Mesothelial cell of epicardium (in vitro differentiated cells): ENCODE measurements around the gene KBTBD12. TPM values are rescaled to one million over a fixed set of nuclear protein-coding genes. Genes with fewer than 3 reads are reported as not detected.

Source experiments
- DNase-seq, 2 experiments: peaks; one replicate each; pipeline ENCODE4 v3.0.0; 2021; ENCODE audit warnings: low spot score in 2 of 2; ENCODE audit not compliant: unreplicated experiment in 2 of 2
- H3K27ac Mint-ChIP-seq: 2 replicates; pipeline ENCODE4 v1.8.0; 2021; ENCODE audit warnings: mixed read lengths
- H3K27me3 Mint-ChIP-seq: 2 replicates; pipeline ENCODE4 v1.8.0; 2021; ENCODE audit warnings: low read depth, mixed read lengths
- H3K36me3 Mint-ChIP-seq: 2 replicates; pipeline ENCODE4 v1.8.0; 2021; ENCODE audit warnings: mixed read lengths
- H3K4me1 Mint-ChIP-seq: 2 replicates; pipeline ENCODE4 v1.8.0; 2021; ENCODE audit warnings: mixed read lengths
- H3K4me3 Mint-ChIP-seq: 2 replicates; pipeline ENCODE4 v1.8.0; 2021; ENCODE audit warnings: mild to moderate bottlenecking, moderate library complexity, mixed read lengths
- H3K9me3 Mint-ChIP-seq: 2 replicates; pipeline ENCODE4 v1.8.0; 2021; ENCODE audit warnings: mixed read lengths
- total RNA-seq: library from RNA; stranded (reverse); gene quantifications from 3 replicates; pipeline ENCODE4 v1.2.1, GENCODE V29; 2021
- TF ChIP-seq, protein P1 (sequence below): fragments of 200-600 bp; sonication (generic); IDR thresholded peaks from one replicate; pipeline ENCODE4 v1.5.0; 2021; ENCODE audit warnings: antibody characterized with exemption; ENCODE audit not compliant: unreplicated experiment

Gene KBTBD12
- total RNA-seq, 1 donor from 2014 or later: not detected

DNA sequence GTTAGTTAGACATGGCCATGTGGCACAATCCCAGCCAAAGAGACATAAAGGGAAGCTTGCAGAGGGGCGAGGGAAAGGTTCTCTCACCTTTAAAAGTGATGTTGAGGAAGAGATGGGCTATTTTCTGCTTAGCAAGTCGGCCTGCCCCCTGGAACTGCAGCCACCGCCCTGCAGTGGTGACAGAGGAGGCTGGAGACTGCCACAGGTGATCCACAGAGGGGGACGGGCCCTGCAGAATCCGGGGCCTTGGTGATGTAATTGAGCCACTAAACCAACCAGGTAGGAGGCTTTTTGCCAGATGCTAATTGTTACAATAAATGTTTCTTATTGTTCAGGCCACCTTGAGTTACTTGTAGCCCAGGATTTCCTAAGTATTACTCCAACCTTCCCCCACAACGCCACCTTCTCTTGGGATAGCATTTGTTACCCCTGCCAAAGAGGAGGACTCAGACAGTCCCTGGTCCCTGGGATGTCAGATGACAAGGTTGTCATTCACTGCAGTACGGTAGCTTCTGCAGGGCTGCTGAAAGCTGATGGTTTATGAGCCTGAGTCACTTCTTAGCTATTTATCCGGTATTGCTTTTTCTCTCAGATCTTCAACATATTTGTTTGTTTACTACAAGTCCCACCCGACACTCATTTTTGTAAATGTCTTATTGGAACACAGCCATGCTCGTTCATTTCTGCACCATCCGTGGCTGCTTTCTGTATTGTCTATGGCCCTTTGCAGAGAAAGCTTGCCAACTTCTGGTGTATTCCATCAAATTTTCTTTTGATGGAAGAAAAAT is 73.9 kb downstream of the KBTBD12 start:
- no peaks in the 10 kb centered on the region for H3K4me1 Mint-ChIP-seq
- peaks cover 14% of the 10 kb centered on the region for H3K27me3 Mint-ChIP-seq
- H3K4me3 Mint-ChIP-seq: no peak overlapping the region
- H3K27ac Mint-ChIP-seq: no peak overlapping the region
- no peak for DNase-seq
- no peaks in the 10 kb centered on the region for H3K36me3 Mint-ChIP-seq
- no peaks in the 10 kb centered on the region for H3K9me3 Mint-ChIP-seq
- TF ChIP-seq, protein P1, sequence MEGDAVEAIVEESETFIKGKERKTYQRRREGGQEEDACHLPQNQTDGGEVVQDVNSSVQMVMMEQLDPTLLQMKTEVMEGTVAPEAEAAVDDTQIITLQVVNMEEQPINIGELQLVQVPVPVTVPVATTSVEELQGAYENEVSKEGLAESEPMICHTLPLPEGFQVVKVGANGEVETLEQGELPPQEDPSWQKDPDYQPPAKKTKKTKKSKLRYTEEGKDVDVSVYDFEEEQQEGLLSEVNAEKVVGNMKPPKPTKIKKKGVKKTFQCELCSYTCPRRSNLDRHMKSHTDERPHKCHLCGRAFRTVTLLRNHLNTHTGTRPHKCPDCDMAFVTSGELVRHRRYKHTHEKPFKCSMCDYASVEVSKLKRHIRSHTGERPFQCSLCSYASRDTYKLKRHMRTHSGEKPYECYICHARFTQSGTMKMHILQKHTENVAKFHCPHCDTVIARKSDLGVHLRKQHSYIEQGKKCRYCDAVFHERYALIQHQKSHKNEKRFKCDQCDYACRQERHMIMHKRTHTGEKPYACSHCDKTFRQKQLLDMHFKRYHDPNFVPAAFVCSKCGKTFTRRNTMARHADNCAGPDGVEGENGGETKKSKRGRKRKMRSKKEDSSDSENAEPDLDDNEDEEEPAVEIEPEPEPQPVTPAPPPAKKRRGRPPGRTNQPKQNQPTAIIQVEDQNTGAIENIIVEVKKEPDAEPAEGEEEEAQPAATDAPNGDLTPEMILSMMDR: no peak

DNA sequence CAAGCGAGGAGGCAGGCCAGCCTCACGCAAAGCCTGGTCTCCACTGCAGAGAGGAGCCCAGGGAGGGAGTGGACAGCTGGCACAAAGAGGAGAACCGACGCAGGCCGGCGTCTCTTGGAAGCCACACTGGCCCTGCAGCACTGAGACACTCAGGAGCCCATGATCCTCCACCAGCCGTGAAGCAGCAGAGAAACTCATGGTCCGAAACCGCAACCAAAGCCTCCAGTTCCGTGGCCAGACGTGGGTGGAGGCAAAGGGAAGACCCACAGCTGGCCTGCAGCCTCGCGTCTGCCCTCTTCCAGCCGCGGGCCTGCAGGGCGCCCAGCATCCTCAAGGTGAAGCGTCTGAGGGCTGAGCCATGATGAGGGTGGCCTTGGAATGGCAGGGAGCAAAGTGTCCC is 75.0 kb downstream of the KBTBD12 start:
- Mint-ChIP-seq H3K9me3 (peaks cover 4% of the 10 kb centered on the region), H3K27ac (no peak overlapping the region), H3K27me3 (peaks cover 9% of the 10 kb centered on the region), H3K4me3 (no peak overlapping the region), H3K4me1 (no peaks in the 10 kb centered on the region), H3K36me3 (no peaks in the 10 kb centered on the region)
- TF ChIP-seq, protein P1: no peak
- DNase-seq: no peak

DNA sequence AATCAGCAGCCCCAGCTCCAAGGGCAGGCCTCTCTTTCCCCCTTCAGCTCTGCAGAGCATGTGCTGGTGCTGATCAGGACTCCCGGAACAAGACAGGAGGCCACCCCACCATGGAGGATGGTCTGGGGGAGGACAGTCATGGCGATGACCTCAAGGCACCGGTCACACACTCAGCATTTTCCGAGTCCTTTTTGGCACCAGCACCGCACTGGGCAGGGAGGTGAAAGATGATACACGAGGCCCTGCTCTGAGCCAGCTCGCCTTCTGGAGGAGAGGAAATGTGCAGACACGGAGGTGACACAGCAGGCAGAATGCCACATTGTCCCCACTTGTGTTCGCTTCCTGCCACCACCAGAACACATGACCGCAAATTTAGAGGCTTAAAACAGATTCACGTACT is 75.4 kb downstream of the KBTBD12 start:
- Mint-ChIP-seq H3K27me3 (peaks cover 9% of the 10 kb centered on the region), H3K9me3 (peaks cover 4% of the 10 kb centered on the region), H3K36me3 (no peaks in the 10 kb centered on the region), H3K27ac (no peak overlapping the region), H3K4me1 (no peaks in the 10 kb centered on the region), H3K4me3 (no peak overlapping the region)
- TF ChIP-seq, protein P1: no peak
- no peak for DNase-seq

- Mint-ChIP-seq H3K36me3 (no peaks in the 10 kb centered on the region), H3K27me3 (peaks cover 7% of the 10 kb centered on the region), H3K4me3 (no peak overlapping the region), H3K9me3 (peaks cover 4% of the 10 kb centered on the region), H3K4me1 (no peaks in the 10 kb centered on the region), H3K27ac (no peak overlapping the region)
- TF ChIP-seq, protein P1: no peak
- no peak for DNase-seq
These were observed 76.2 kb downstream of the KBTBD12 start for GRCh38 chr3:127991251-127991650.

- H3K4me3 Mint-ChIP-seq: no peak overlapping the region
- H3K4me1 Mint-ChIP-seq: no peaks in the 10 kb centered on the region
These were observed 76.6 kb downstream of the KBTBD12 start for GRCh38 chr3:127991681-127992080.

More at GRCh38 chr3:127991681-127992080, 76.6 kb downstream of the KBTBD12 start:
- no peak overlapping the region for H3K27ac Mint-ChIP-seq
- H3K36me3 Mint-ChIP-seq: no peaks in the 10 kb centered on the region
- TF ChIP-seq, protein P1: no peak
- no peak for DNase-seq
- H3K9me3 Mint-ChIP-seq: peaks cover 4% of the 10 kb centered on the region
- H3K27me3 Mint-ChIP-seq: peaks cover 7% of the 10 kb centered on the region
